ENCODE measurements around the gene ARHGAP9.
A peak's percentile ranks its signal among the peaks of the same experiment; 100 is the strongest.

Gene ARHGAP9

DNA sequence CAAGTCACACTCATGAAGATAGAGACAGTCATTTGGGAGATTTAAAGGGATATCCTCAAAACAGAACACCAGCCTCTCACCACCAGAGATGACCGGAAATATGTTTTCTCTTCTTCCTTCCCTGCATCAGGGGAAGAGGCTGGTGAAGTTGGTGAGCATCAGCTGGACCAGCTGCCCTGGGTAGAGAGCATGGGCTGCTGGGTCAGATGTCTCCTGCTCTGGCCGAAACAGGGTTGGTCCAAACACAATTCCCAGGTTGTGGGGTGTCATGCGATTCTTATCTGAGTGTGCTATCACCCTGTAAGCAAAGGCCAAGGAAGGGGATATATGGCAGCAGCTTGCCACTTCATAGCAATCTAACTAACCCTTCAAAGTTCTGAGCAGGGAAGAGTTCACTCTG is 7.3 kb downstream of the ARHGAP9 start:
- DNase-seq (ENCODE audit: low spot score), result no peak

- no peak for DNase-seq (ENCODE audit: low spot score)
Observed at GRCh38 chr12:57471661-57472060, 8.0 kb downstream of the ARHGAP9 start.

DNA sequence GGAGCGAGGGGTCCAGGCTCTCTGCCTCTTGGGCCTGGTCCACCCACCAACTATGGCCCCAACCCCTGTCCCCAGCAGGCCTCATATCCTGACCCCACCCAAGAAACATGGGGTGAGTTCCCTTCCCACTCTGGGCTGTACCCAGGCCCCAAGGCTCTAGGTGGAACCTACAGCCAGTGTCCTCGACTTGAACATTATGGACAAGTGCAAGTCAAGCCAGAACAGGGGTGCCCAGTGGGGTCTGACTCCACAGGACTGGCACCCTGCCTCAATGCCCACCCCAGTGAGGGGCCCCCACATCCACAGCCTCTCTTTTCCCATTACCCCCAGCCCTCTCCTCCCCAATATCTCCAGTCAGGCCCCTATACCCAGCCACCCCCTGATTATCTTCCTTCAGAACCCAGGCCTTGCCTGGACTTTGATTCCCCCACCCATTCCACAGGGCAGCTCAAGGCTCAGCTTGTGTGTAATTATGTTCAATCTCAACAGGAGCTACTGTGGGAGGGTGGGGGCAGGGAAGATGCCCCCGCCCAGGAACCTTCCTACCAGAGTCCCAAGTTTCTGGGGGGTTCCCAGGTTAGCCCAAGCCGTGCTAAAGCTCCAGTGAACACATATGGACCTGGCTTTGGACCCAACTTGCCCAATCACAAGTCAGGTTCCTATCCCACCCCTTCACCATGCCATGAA is 8.6 kb downstream of the ARHGAP9 start:
- no peak for DNase-seq (ENCODE audit: low spot score)

- DNase-seq (ENCODE audit: low spot score), result no peak
Observed at GRCh38 chr12:57470286-57470969, 9.2 kb downstream of the ARHGAP9 start.

- no peak for DNase-seq (ENCODE audit: low spot score)
Observed at GRCh38 chr12:57469296-57470164, 10.1 kb downstream of the ARHGAP9 start.

- DNase-seq (ENCODE audit: low spot score), result no peak
Observed at GRCh38 chr12:57467915-57468314, 11.8 kb downstream of the ARHGAP9 start.

DNA sequence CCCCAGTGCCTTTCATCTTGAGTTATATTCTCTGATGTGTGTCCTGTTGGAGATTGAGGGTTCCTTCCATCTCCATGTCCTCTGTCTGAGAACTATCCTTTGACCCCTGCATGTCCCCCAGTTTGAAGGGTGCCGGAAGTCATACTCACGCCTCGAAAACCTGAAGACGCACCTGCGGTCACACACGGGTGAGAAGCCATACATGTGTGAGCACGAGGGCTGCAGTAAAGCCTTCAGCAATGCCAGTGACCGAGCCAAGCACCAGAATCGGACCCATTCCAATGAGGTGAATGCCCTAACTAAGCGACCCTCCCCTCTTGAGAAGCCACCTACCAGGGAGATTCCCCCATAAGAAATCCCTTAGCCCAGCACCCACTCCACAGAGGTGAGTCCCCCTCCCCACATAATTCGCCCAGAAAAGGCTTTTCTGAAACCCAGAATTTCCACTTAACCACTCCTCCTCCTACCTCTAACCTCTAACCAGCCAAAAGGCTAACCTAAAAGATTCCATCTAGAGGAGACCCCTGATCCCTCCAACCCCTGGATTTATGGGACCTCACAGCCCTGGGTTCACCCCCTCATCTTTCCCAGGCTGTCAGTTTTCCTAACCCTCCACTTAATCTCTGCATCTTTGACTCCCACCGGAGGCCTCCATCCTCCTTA is 12.3 kb downstream of the ARHGAP9 start:
- no peak for DNase-seq (ENCODE audit: low spot score)

DNA sequence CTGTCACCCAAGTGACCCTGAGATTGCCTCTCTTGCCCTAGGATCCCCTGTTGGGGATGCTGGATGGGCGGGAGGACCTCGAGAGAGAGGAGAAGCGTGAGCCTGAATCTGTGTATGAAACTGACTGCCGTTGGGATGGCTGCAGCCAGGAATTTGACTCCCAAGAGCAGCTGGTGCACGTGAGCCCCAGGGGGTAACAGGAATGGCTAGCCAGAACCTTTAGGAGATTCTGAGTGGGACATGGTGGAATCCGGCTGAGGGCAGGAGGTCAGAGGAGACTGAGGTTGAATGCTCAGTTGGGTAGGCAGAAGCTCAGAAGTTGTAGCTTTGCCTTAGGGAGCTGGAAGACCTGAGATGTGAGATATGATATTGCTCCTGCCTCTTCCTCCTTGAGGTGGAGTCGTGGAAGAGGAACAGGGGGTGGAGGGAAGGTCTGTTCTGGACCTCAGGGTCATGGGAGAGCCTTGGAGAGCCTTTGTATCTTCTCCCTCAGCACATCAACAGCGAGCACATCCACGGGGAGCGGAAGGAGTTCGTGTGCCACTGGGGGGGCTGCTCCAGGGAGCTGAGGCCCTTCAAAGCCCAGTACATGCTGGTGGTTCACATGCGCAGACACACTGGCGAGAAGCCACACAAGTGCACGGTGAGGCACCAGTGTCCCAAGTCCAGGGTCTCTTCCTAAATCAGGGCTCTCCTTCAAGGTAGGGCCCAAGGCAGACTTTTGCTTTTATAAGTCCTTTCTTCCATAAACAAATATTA is 13.7 kb downstream of the ARHGAP9 start:
- no peak for DNase-seq (ENCODE audit: low spot score)

DNA sequence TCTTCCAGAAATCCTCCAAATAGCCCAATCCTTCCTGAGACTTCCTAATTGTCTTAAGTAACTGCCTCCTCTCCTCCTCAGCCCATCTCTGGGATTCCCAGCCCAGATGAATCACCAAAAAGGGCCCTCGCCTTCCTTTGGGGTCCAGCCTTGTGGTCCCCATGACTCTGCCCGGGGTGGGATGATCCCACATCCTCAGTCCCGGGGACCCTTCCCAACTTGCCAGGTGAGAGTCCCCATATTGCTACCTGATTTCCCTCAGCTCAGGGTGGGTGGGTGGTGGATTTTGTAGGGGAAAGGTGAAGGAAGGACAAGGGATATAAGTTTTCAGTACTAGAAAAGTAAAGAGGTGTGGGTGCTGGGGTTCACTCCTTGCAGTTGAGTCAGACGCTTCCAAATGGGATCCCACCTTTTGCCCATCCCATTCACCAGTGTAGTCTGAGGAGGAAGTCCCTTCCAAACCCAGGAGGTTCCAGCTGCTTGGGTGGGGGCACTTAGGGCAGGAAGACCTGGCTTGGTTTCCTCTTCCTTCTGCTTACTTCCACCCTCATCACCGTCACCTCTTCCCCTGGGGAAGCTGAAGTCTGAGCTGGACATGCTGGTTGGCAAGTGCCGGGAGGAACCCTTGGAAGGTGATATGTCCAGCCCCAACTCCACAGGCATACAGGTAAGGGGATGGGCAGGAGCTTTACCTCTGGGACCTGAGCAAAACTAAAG is 14.5 kb downstream of the ARHGAP9 start:
- no peak for DNase-seq (ENCODE audit: low spot score)

- DNase-seq (ENCODE audit: low spot score), result no peak
Observed at GRCh38 chr12:57464569-57464968, 15.1 kb downstream of the ARHGAP9 start.

DNA sequence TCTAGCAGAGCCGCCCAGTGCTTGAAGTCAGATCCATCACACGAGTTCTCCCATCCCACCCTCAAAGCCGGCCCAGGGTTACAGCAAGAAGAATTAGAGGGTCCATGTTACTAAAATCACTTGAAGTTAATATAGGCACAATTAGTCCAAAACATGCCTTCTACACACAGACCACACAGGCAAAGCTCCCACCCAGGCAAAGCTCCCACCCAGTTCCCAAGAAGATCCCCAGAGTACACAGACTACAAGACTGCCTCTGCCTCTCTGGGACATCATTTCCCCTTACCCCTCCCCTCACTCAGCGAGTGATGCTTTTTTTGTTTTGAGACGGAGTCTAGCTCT is 16.8 kb downstream of the ARHGAP9 start:
- no peak for DNase-seq (ENCODE audit: low spot score)

DNA sequence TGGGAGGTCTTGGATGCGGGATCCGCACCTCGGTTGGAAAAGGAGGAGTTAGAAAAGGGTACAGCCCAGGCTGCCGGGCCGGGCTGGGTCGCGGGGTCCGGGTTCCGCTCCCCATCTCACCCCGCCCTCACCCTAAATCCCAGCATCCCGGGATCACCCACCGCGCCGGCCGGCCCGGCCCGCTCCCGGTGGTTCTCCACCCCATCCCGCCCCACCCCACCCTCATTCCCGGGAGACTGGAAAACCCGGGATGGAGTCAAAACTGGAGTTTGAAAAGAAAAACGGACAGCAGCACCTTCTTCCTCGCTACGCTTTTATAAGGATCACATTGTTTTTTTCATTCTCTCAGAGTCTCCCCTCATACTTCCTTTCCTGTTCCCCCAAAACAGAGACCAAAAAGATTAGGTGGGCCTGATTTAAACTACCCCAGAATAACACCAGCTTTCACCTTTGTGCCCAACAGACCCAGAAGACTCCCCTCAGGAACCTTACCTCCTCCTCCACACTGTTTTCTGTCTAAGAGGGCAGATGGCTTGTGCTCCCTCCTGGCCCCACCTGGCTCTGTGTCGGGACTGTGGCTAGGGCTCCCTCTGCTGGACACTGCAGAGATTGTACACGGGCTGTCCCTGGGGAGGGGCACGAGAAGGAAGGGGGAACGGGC is 17.3 kb downstream of the ARHGAP9 start:
- DNase-seq (ENCODE audit: low spot score), result peak; percentile 78

GRCh38 chr12:57461917-57462250 is 17.8 kb downstream of the ARHGAP9 start:
- DNase-seq (ENCODE audit: low spot score), result no peak

- DNase-seq (ENCODE audit: low spot score), result peak; percentile 30
Observed at GRCh38 chr12:57461276-57461916, 18.3 kb downstream of the ARHGAP9 start.

- DNase-seq (ENCODE audit: low spot score), result no peak
Observed at GRCh38 chr12:57460841-57461275, 18.8 kb downstream of the ARHGAP9 start.

DNA sequence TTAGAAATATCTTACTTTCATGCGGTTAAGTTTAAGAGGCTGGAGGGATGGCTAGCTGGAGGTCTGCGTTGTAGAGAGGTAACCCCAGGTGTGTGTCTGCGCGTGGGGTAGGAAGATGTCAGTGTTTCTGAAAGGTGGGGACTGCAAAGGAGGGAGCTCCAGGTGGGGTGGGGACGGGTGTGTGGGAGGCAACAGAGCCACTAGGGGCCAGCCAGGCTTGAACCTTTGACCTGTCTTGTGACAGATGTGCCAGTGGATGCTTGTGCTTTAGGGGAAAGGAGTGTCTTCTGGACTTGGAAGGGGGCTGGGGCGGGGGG is 19.2 kb downstream of the ARHGAP9 start:
- DNase-seq (ENCODE audit: low spot score), result no peak

- DNase-seq (ENCODE audit: low spot score), result peak; percentile 33
Observed at GRCh38 chr12:57459750-57460467, 19.8 kb downstream of the ARHGAP9 start, which contains the start of gene GLI1. Gene GLI1, plus strand, starts transcription at chr12:57459785. Its CDS starts 3,907 bp downstream, at chr12:57463692.

DNA sequence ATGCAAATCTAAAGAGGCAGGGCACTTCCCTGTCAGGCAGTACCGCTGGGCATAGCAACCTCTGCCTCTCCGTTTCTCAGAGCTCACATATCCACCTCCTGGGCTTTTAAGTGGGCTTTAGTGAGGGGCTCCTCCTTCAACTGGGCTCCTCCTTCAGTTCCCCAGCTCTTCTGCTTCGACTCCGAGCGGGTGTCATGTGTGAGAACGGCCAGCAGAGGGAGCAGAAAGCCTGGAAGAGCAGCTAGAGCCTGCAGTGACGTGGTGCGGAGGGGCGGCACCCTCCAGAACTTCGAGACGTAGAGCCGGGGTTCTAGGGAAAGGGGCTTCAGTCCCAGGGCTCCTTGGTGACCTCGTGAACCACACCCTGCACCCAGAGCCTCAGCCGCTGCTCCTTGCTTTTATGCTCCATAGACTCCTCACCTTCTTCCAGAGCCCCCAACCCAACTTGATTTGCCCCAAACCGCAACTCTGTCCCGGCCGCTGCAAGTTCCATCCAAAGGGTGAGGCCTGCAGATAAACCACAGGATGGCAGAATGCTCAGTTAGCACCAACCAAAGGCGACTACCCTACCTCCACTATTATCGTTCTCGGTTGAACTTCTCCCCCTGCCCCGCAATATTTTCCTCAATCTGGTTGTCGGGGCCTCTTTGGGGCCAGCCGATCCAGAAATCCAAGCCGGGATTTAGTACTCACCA is 20.5 kb downstream of the ARHGAP9 start:
- DNase-seq (ENCODE audit: low spot score), result peak; percentile 93

DNA sequence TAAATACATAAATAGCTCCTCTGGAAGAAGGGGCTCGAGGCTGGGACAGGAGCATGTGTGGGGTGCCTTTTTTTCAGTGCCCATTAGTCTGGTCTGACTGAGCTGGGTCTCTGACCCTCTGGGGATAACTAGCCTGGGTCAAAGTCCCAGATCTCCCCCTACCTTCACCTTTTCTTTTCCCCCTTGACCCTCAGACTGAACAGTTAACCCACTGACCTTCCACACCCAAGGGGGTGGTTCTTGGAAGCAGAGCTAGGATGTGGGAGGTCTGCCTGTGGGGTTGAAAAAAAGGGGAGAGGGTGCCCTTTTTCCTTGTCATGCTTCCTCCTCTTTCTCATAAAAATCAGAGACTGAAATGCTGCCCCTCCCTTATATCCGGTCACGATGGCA is 21.0 kb downstream of the ARHGAP9 start:
- no peak for DNase-seq (ENCODE audit: low spot score)

All from globus pallidus (tissue), 1 donor.